IMR-90 (cell line): ENCODE data around the gene HLA-E. TPM values are rescaled to one million over a fixed set of nuclear protein-coding genes. Genes with fewer than 3 reads are reported as not detected.
"Not testable (repeated sequence)": the region's sequence is repeated elsewhere in the genome, so short reads cannot be mapped to it uniquely, and the experiment has no call there.

Source experiments
- ATAC-seq: fragments of 200-7000 bp; cut with Tn5 transposase; 2 replicates; pipeline ENCODE4 v1.9.1; 2020; ENCODE audit warnings: low read depth, mild to moderate bottlenecking, moderate library complexity
- BruUV-seq: library from RNA; stranded (reverse); fragments of 400-500 nt; replicated peaks from 2 replicates; lab custom pipeline; 2021; lab: Mats Ljungman, UMichigan
- CTCF ChIA-PET: fragments of 300-600 bp; formaldehyde crosslinking; extraction: SDS; loops from one replicate; lab custom pipeline; 2021; ENCODE audit warnings: antibody characterized with exemption; lab: Yijun Ruan, JAX
- POLR2A ChIA-PET: fragments of 300-600 bp; sonication (Branson Sonifier 250); formaldehyde crosslinking; loops from one replicate; lab custom pipeline; 2022; ENCODE audit warnings: antibody characterized with exemption; ENCODE audit not compliant: unreplicated experiment; lab: Charles Lee
- DNase-seq: peaks from one replicate; pipeline ENCODE4 v3.0.0; 2013
- H2AFZ ChIP-seq: replicated peaks from 2 replicates; pipeline ENCODE3; 2013; ENCODE audit warnings: low read length, mild to moderate bottlenecking; ENCODE audit not compliant: poor library complexity
- H2AK5ac ChIP-seq: 2 replicates; pipeline ENCODE4 v1.6.1; 2013; ENCODE audit warnings: low read depth, low read length, inconsistent platforms
- H2AK9ac ChIP-seq: replicated peaks from 2 replicates; pipeline ENCODE3; 2013; ENCODE audit warnings: mild to moderate bottlenecking, low read depth, low read length, moderate library complexity; ENCODE audit not compliant: poor library complexity
- H2BK120ac ChIP-seq: 2 replicates; pipeline ENCODE4 v1.6.1; 2013; ENCODE audit warnings: low read depth, low read length, inconsistent platforms
- H2BK15ac ChIP-seq: 3 replicates; pipeline ENCODE4 v1.6.1; 2013; ENCODE audit warnings: low read depth, low read length, inconsistent platforms
- H2BK20ac ChIP-seq: 2 replicates; pipeline ENCODE4 v1.6.1; 2013; ENCODE audit warnings: low read depth, mild to moderate bottlenecking, inconsistent platforms, low read length, moderate library complexity
- H2BK5ac ChIP-seq: 2 replicates; pipeline ENCODE4 v1.6.1; 2013; ENCODE audit warnings: mild to moderate bottlenecking, low read depth, low read length, inconsistent platforms; ENCODE audit not compliant: poor library complexity, severe bottlenecking
- H3K14ac ChIP-seq: replicated peaks from 2 replicates; pipeline ENCODE4 v1.6.1; 2013; ENCODE audit warnings: low read depth, low read length, inconsistent platforms
- H3K18ac ChIP-seq: 2 replicates; pipeline ENCODE4 v1.6.1; 2013; ENCODE audit warnings: low read depth, low read length, control low read depth
- H3K23ac ChIP-seq: 2 replicates; pipeline ENCODE4 v1.6.1; 2013; ENCODE audit warnings: low read depth, low read length, inconsistent platforms
- H3K27ac ChIP-seq: 2 replicates; pipeline ENCODE4 v1.5.1; 2013; ENCODE audit warnings: mild to moderate bottlenecking, control low read depth, low read length; ENCODE audit not compliant: insufficient read depth
- H3K27me3 ChIP-seq: 2 replicates; pipeline ENCODE4 v1.6.1; 2013; ENCODE audit warnings: low read length; ENCODE audit not compliant: control insufficient read depth, insufficient read depth
- H3K36me3 ChIP-seq: 2 replicates; pipeline ENCODE4 v1.6.1; 2013; ENCODE audit warnings: low read length, mixed read lengths; ENCODE audit not compliant: control insufficient read depth, insufficient read depth
- H3K4ac ChIP-seq: 2 replicates; pipeline ENCODE4 v1.6.1; 2013; ENCODE audit warnings: low read depth, low read length, inconsistent platforms
- H3K4me1 ChIP-seq: 2 replicates; pipeline ENCODE4 v1.6.1; 2013; ENCODE audit warnings: low read length, mixed read lengths; ENCODE audit not compliant: control insufficient read depth, insufficient read depth
- H3K4me2 ChIP-seq: 2 replicates; pipeline ENCODE4 v1.6.1; 2013; ENCODE audit warnings: low read depth, mild to moderate bottlenecking, control low read depth, low read length, moderate library complexity
- H3K4me3 ChIP-seq: 2 replicates; pipeline ENCODE4 v1.5.1; 2013; ENCODE audit warnings: low read depth, mild to moderate bottlenecking, control low read depth, low read length, moderate library complexity; ENCODE audit not compliant: insufficient read depth
- H3K56ac ChIP-seq: 2 replicates; pipeline ENCODE4 v1.6.1; 2013; ENCODE audit warnings: low read length, inconsistent platforms; ENCODE audit not compliant: insufficient read depth; ENCODE audit errors: extremely low read depth
- H3K79me1 ChIP-seq, 2 experiments: 2 replicates each; pipeline ENCODE4 v1.6.1; 2013; ENCODE audit warnings: low read length in 2 of 2, inconsistent platforms in 1 of 2, low read depth in 1 of 2
- H3K9ac ChIP-seq: 2 replicates; pipeline ENCODE4 v1.6.1; 2013; ENCODE audit warnings: low read depth, low read length, control low read depth
- H3K9me1 ChIP-seq: 2 replicates; pipeline ENCODE4 v1.6.1; 2013; ENCODE audit warnings: low read length, inconsistent platforms; ENCODE audit not compliant: insufficient read depth
- H3K9me3 ChIP-seq: 2 replicates; pipeline ENCODE4 v1.6.1; 2013; ENCODE audit warnings: low read length; ENCODE audit not compliant: control insufficient read depth, insufficient read depth
- H4K20me1 ChIP-seq: 2 replicates; pipeline ENCODE4 v1.6.1; 2013; ENCODE audit warnings: low read length, inconsistent platforms; ENCODE audit not compliant: insufficient read depth
- H4K5ac ChIP-seq: 2 replicates; pipeline ENCODE4 v1.6.1; 2013; ENCODE audit warnings: mild to moderate bottlenecking, low read depth, low read length, control low read depth
- H4K8ac ChIP-seq, 2 experiments: 2 replicates each; pipeline ENCODE4 v1.6.1; 2013; ENCODE audit warnings: low read depth in 2 of 2, low read length in 2 of 2, control low read depth in 1 of 2, inconsistent platforms in 1 of 2
- H4K91ac ChIP-seq: 2 replicates; pipeline ENCODE4 v1.6.1; 2013; ENCODE audit warnings: low read depth, low read length, inconsistent platforms; ENCODE audit not compliant: insufficient read depth
- CEBPB ChIP-seq: IDR thresholded peaks from 2 replicates; pipeline ENCODE4 v1.6.1; 2012; ENCODE audit warnings: low read depth, low read length, improper control_type of control experiment
- MAFK ChIP-seq: IDR thresholded peaks from 2 replicates; pipeline ENCODE4 v1.6.1; 2012; ENCODE audit warnings: low read depth, low read length, improper control_type of control experiment
- WGBS, 2 experiments: methylation state at CpG; one replicate each; pipeline versions ENCODE4 v1.1.5 to v1.1.7; 2013; ENCODE audit warnings: missing lambda C conversion rate in 2 of 2; ENCODE audit not compliant: insufficient read length in 1 of 2; ENCODE audit errors: extremely low coverage in 2 of 2; 5-methylcytosine and 5-hydroxymethylcytosine counted together
- dilution Hi-C: fragments of 300-500 bp; cut with HindIII; formaldehyde crosslinking; loops from one replicate; pipeline ENCODE4 v1.14.3; 2018; ENCODE audit warnings: low sequenced_read_pairs; ENCODE audit not compliant: unreplicated experiment
- in situ Hi-C: fragments of 300-500 bp; cut with MboI; formaldehyde crosslinking; loops from 3 replicates; pipeline ENCODE4 v1.14.3; 2019; ENCODE audit warnings: low sequenced_read_pairs, inconsistent platforms, mixed read lengths
- intact Hi-C: fragments of 100-400 bp; cut with micrococcal nuclease; formaldehyde crosslinking; loops from 2 replicates; pipeline ENCODE4 v1.10.0; 2022
- polyA plus RNA-seq, 3 experiments: library from polyadenylated mRNA; depleted of rRNA; stranded (reverse); fragments of >200 nt; gene quantifications; 2 replicates each; pipeline ENCODE4 v1.2.3, GENCODE V29; 2012; ENCODE audit warnings: low replicate concordance in 1 of 3
- total RNA-seq: library from RNA; depleted of rRNA; stranded (reverse); fragments of >200 nt; gene quantifications from 2 replicates; pipeline ENCODE4 v1.2.3, GENCODE V29; 2012

HLA-E gene
- total and polyA plus RNA-seq, 2 of the 4 experiments (the other 2 are of a cell fraction), result 83.6 to 84.8 TPM

GRCh38 chr6:30465595-30466306, 23.6 kb upstream of the HLA-E start (continued):
- no peak for TF ChIP-seq MAFK

GRCh38 chr6:30470968-30471367, 18.3 kb upstream of the HLA-E start:
- H2AK9ac ChIP-seq, result no peak overlapping the region
- peak; percentile 51; the same call in 1 of the 2 replicates for ATAC-seq
- no peak overlapping the region for H4K5ac ChIP-seq
- no peak overlapping the region for H3K23ac ChIP-seq
- no TSS peak for BruUV-seq
- no peak overlapping the region for H2BK5ac ChIP-seq
- peaks cover 2% of the 10 kb centered on the region; the same call in 1 of the 2 replicates for H3K9me3 ChIP-seq
- intact Hi-C loops (no loop called here), in situ Hi-C loops (no loop called here), dilution Hi-C loops (no loop called here)
- H3K14ac ChIP-seq, result no peak overlapping the region
- no peak overlapping the region for H3K4ac ChIP-seq
- peaks cover 3% of the 10 kb centered on the region; the same call in 1 of the 2 replicates for H3K4me1 ChIP-seq
- no peak overlapping the region for H3K56ac ChIP-seq
- H3K9me1 ChIP-seq, result no peaks in the 10 kb centered on the region
- peaks cover 37% of the 10 kb centered on the region for H3K27me3 ChIP-seq
- peak; percentile 44 for DNase-seq
- ChIA-PET CTCF (interaction anchor here (0.7 to 1.0 kb wide), 2 partner anchors 23 to 71 kb away, joined by 3 to 4 read pairs; no protein-coding TSS in a partner anchor), POLR2A (no interaction called here)
- H4K20me1 ChIP-seq, result peaks cover 1% of the 10 kb centered on the region; the same call in 1 of the 2 replicates
- no peak overlapping the region for H3K9ac ChIP-seq
- TF ChIP-seq MAFK, result no peak
- TF ChIP-seq CEBPB, result peak; percentile 83
- no peak overlapping the region for H3K4me2 ChIP-seq
- WGBS, 2 experiments, result no CpG with 5 or more reads among the region's 1 CpG
- H4K91ac ChIP-seq, result no peak overlapping the region
- H2AFZ ChIP-seq, result no peak overlapping the region
- H3K79me1 ChIP-seq, result no peaks in the 10 kb centered on the region
- H3K4me3 ChIP-seq, result no peak overlapping the region
- H2BK15ac ChIP-seq, result no peak overlapping the region
- no peaks in the 10 kb centered on the region for H3K36me3 ChIP-seq
- H2AK5ac ChIP-seq, result no peak overlapping the region
- no peak overlapping the region for H4K8ac ChIP-seq
- H2BK120ac ChIP-seq, result no peak overlapping the region
- no peak overlapping the region for H3K18ac ChIP-seq
- no peak overlapping the region for H3K27ac ChIP-seq
- H2BK20ac ChIP-seq, result no peak overlapping the region

GRCh38 chr6:30475116-30475515, 14.2 kb upstream of the HLA-E start:
- H4K8ac ChIP-seq, H3K4me1 ChIP-seq, H3K23ac ChIP-seq, H2BK20ac ChIP-seq, H3K4me2 ChIP-seq, H2BK15ac ChIP-seq, H2AFZ ChIP-seq, H4K91ac ChIP-seq, H2BK5ac ChIP-seq, H3K4me3 ChIP-seq, H4K20me1 ChIP-seq, DNase-seq, H2BK120ac ChIP-seq, H3K9ac ChIP-seq, H3K18ac ChIP-seq, H2AK9ac ChIP-seq, H2AK5ac ChIP-seq, H3K9me1 ChIP-seq, H3K14ac ChIP-seq, dilution Hi-C loops, BruUV-seq, CTCF ChIA-PET, H3K56ac ChIP-seq, H3K79me1 ChIP-seq, H4K5ac ChIP-seq, H3K9me3 ChIP-seq, intact Hi-C loops, POLR2A ChIA-PET, H3K27ac ChIP-seq, ATAC-seq, H3K36me3 ChIP-seq, H3K4ac ChIP-seq: not testable (repeated sequence)
- H3K27me3 ChIP-seq, result peaks cover 11% of the 10 kb centered on the region
- no CpG with 5 or more reads among the region's 26 CpGs for WGBS, 2 experiments
- in situ Hi-C loops, result loop anchor here (25.0 kb wide), 1 partner anchor 612 kb away; no protein-coding TSS in a partner anchor
